HG02678 (cell line): ENCODE data around the gene PELI1.

Experiments
- ATAC-seq: cut with Tn5 transposase; IDR thresholded peaks from one replicate; pipeline ENCODE4 v1.9.1; 2021; ENCODE audit warnings: mild to moderate bottlenecking, moderate library complexity; ENCODE audit not compliant: unreplicated experiment

Gene PELI1, protein sequence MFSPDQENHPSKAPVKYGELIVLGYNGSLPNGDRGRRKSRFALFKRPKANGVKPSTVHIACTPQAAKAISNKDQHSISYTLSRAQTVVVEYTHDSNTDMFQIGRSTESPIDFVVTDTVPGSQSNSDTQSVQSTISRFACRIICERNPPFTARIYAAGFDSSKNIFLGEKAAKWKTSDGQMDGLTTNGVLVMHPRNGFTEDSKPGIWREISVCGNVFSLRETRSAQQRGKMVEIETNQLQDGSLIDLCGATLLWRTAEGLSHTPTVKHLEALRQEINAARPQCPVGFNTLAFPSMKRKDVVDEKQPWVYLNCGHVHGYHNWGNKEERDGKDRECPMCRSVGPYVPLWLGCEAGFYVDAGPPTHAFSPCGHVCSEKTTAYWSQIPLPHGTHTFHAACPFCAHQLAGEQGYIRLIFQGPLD

GRCh38 chr2:64144057-64145013 lies at the start of gene PELI1:
TSS of gene PELI1 (minus strand) at chr2:64144420. CDS start at chr2:64108310, 36,110 bp downstream.
- ATAC-seq: peak; percentile 81

GRCh38 chr2:64193491-64193890 lies 49.3 kb upstream of the PELI1 start:
- ATAC-seq: no peak

GRCh38 chr2:64192664-64193105 lies 48.5 kb upstream of the PELI1 start:
- ATAC-seq: no peak

DNA sequence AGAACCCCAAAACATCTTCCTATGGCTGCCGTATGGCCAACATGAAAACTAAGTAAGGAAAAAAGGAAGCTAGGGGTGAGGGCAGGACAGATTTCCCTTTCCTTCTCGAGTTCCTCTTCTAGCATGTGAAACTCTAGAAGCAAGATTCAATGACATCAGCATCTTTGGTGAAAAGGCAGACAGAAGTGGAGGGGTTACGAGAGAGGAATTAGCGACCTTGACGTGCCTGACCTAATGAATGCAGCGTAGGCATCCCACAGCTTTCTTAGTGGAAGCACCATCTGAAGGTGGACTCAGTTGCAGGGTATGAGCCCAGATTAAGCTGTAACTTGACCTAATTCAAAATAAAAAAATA lies 47.9 kb upstream of the PELI1 start:
- no peak for ATAC-seq

GRCh38 chr2:64189586-64189985 lies 45.4 kb upstream of the PELI1 start:
- ATAC-seq: no peak

GRCh38 chr2:64189167-64189566 lies 44.9 kb upstream of the PELI1 start:
- ATAC-seq: no peak

DNA sequence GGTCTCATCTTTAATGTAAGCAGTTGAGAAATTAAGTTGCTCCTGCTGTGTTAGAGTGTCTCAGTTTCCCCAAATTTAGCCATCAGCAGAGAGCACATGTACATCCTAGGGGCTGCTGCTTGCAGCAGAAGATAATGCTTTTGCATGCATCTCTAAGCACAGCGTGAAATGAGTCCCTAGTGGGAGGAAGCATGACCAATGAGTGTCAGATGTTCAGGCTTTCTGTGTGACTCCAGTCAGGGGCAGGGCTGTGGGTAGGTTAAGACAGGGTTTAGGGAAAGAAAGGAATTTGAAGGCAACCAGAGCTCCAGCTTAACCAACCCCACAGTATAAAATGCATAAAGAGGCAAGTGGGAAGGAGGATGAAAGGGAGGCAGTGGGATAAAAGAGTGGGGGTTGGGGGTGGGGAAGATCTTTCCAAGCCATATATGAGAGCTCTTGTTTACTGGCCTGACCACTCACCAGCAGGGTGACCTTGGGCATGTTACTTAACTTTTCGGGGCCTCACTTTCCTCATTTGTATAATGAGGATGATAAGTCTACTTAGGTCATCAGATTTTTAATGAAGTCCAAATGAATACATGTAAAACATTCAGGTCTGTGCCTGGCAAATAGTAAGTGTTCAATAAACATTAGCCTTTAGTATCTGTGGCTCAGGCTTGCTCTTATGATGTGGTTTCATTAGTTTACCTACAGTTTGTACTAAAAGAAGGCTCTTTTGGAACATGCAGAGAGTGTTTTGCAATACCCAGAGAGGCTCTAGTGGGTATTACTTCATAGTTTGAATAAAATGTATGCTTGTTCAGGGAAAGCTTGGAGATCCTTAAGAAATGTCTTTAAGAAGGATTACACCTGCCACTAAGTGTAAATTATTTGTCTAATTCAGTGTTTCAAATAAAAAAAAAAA lies 42.7 kb upstream of the PELI1 start:
- ATAC-seq: no peak

DNA sequence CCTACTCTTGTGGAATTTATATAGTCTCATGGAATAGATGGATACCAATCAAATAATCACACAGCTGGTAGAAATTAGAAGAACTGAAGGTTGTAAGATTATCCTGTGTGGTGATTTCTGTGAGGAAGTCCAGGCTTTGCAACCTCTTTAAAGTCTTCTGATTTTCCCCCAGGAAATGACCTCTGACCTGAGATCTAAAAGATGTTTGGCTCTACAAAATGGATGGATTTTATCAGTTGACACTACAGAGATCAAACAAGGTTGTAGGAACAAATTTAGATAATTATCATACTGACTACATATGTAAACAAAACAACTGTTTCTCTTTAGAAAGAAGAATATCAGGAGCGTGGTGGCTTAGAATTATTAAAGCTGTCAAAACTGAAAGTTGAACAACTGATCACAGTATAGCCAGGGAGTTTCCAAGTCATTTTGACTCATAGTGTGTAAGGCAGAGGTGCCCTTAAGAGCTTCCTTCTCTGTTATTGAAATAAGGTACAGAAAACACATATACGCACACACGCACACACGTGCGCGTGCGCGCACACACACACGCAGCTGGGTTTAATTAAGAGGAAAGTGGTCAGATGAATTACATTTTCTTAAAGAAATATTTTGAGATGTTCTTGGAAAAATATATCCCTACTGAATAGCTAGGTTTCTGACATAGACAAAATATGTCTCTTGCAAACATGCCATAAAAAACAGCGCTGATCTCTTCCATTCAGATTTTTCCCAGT lies 35.5 kb upstream of the PELI1 start:
- peak; percentile 92 for ATAC-seq

- no peak for ATAC-seq
Observed at GRCh38 chr2:64177315-64177714, 33.1 kb upstream of the PELI1 start.

GRCh38 chr2:64175419-64176197 lies 31.4 kb upstream of the PELI1 start:
- no peak for ATAC-seq

DNA sequence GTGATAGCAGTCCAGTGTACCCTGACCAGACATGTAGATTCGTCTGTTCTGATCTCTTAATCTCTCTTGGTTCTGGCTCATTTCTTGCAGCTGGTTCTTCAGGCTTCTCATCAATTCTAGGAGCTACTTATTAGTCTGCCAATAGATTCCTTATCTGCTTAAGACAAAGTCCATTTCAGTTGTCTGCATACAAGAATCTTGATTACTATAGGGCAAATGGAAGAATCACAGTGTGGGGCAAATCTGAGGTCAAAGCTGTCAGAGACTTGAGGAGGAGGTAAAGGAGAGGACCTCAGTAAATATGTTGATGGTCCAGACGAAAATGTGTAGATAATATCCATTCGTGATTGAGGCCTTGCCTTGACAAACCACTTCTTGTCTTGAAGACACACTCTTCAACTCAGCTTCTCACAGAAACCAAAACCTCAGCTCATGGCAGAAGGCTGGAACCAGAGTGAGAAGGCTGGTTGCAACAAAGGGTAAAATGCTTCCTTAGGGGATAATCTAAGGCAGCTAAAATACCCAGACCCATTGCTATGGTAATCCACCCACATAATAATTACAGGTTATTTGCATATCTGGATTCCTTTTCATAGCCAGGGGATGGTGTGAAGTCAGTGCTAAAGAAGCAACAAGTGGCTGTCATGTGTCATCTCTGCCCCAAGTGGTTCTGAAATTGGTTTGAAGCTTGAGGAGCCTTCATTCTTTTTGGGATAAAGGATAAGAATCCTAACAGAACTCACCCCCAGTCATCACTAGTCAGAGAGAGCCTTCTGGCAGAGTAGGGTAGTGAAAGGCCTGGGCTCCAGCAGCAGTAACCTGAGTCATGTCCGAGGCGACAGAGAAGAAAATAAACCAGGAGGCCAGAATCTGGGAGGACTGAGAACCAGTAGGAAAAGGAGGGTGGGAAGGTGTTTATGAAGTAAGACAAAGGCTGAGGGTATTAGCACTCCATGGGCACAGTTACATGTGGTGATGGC lies 29.2 kb upstream of the PELI1 start:
- no peak for ATAC-seq

DNA sequence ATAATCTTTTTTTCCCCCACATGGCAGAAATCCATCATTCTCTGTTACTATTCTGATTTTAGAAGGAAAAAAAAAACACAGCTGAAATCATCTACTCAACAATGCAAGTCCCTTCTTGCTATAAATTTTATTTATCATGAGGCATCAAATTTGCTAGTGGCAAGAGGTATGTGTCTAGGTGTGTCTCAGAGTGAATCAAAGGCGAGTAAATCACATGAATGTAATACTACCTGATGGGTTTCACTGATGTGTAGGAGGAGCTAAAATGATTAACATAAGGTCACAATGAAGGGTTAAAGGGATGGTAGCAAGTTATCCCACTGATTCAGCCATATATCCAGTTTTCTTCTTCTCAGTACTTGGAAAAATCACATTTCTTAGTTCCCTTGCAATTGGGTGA lies 24.5 kb upstream of the PELI1 start:
- ATAC-seq: no peak

GRCh38 chr2:64168201-64168600 lies 24.0 kb upstream of the PELI1 start:
- no peak for ATAC-seq

- no peak for ATAC-seq
Observed at GRCh38 chr2:64166637-64167420, 22.6 kb upstream of the PELI1 start.

- no peak for ATAC-seq
Observed at GRCh38 chr2:64166212-64166611, 22.0 kb upstream of the PELI1 start.

GRCh38 chr2:64165706-64166105 lies 21.5 kb upstream of the PELI1 start:
- ATAC-seq: no peak

- no peak for ATAC-seq
Observed at GRCh38 chr2:64164629-64165028, 20.4 kb upstream of the PELI1 start.
